ENCODE results near the gene ELANE.

ELANE gene

GRCh38 chr19:879711-880438, 27.8 kb downstream of the ELANE start:
- no peak for DNase-seq (ENCODE audit: low spot score)
- no peaks in the 10 kb centered on the region for H3K27me3 ChIP-seq (ENCODE audit: insufficient read depth, poor library complexity, severe bottlenecking)
- H3K27ac ChIP-seq (ENCODE audit: poor library complexity, severe bottlenecking) = no peak overlapping the region
- H3K4me3 ChIP-seq (ENCODE audit: severe bottlenecking) = no peak overlapping the region
- no peak for ATAC-seq (ENCODE audit: low read depth)
- H3K4me1 ChIP-seq (ENCODE audit: insufficient read depth, poor library complexity, severe bottlenecking) = no peaks in the 10 kb centered on the region
- H3K36me3 ChIP-seq (ENCODE audit: low read depth) = peaks cover 27% of the 10 kb centered on the region
- TF ChIP-seq, protein P1, sequence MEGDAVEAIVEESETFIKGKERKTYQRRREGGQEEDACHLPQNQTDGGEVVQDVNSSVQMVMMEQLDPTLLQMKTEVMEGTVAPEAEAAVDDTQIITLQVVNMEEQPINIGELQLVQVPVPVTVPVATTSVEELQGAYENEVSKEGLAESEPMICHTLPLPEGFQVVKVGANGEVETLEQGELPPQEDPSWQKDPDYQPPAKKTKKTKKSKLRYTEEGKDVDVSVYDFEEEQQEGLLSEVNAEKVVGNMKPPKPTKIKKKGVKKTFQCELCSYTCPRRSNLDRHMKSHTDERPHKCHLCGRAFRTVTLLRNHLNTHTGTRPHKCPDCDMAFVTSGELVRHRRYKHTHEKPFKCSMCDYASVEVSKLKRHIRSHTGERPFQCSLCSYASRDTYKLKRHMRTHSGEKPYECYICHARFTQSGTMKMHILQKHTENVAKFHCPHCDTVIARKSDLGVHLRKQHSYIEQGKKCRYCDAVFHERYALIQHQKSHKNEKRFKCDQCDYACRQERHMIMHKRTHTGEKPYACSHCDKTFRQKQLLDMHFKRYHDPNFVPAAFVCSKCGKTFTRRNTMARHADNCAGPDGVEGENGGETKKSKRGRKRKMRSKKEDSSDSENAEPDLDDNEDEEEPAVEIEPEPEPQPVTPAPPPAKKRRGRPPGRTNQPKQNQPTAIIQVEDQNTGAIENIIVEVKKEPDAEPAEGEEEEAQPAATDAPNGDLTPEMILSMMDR (IDR thresholded peaks at IDR 0.05; ENCODE audit: poor library complexity, severe bottlenecking) = no peak
- H3K9me3 ChIP-seq (ENCODE audit: severe bottlenecking) = no peaks in the 10 kb centered on the region

DNA sequence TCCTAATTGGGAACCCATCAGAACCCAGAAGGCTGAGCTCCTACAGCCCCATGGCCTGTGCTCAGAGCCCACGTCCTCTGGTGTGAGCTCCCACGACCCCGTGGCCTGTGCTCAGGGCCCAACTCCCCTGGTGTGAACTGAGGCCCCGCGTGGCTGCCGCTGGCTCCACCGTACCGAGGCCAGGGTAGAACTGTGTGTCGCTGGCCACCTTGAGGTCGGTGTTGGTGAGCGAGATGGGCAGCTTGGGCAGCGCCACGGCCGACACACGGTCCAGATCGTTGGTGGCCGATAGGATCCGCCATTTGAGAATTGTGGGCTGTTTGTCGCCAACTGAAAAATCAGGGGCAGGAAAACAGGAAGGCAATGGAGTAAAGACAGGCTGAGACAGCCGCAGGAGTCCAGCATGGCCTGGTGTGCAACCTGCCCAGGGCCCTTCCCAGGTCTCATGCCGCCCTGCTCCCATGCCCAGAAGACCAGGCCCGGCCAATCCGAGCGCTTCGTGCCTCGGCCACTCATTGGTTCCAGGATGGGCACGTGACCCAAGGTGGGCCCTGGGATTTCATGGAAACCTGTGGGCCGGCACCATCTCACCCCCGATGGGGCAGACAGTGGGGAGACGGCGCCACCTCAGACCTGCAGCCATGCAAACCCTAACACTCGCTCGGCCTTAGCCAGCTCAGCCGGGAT, 29.4 kb downstream of the ELANE start:
- no peaks in the 10 kb centered on the region for H3K9me3 ChIP-seq (ENCODE audit: severe bottlenecking)
- no peak overlapping the region for H3K4me3 ChIP-seq (ENCODE audit: severe bottlenecking)
- TF ChIP-seq, protein P1 (IDR thresholded peaks at IDR 0.05; ENCODE audit: poor library complexity, severe bottlenecking) = no peak
- ATAC-seq (ENCODE audit: low read depth) (no peak), DNase-seq (ENCODE audit: low spot score) (no peak)
- H3K36me3 ChIP-seq (ENCODE audit: low read depth) = peaks cover 29% of the 10 kb centered on the region
- no peaks in the 10 kb centered on the region for H3K27me3 ChIP-seq (ENCODE audit: insufficient read depth, poor library complexity, severe bottlenecking)
- H3K27ac ChIP-seq (ENCODE audit: poor library complexity, severe bottlenecking) = no peak overlapping the region
- H3K4me1 ChIP-seq (ENCODE audit: insufficient read depth, poor library complexity, severe bottlenecking) = no peaks in the 10 kb centered on the region

- DNase-seq (ENCODE audit: low spot score) = no peak
- ATAC-seq (ENCODE audit: low read depth) = no peak
- TF ChIP-seq, protein P1 (IDR thresholded peaks at IDR 0.05; ENCODE audit: poor library complexity, severe bottlenecking) = no peak
- Histone ChIP-seq H3K27ac (ENCODE audit: poor library complexity, severe bottlenecking) (no peak overlapping the region), H3K36me3 (ENCODE audit: low read depth) (peaks cover 33% of the 10 kb centered on the region), H3K4me3 (ENCODE audit: severe bottlenecking) (no peak overlapping the region), H3K27me3 (ENCODE audit: insufficient read depth, poor library complexity, severe bottlenecking) (no peaks in the 10 kb centered on the region), H3K4me1 (ENCODE audit: insufficient read depth, poor library complexity, severe bottlenecking) (no peaks in the 10 kb centered on the region), H3K9me3 (ENCODE audit: severe bottlenecking) (no peaks in the 10 kb centered on the region)
Observed at GRCh38 chr19:882871-883497, 30.9 kb downstream of the ELANE start.

DNA sequence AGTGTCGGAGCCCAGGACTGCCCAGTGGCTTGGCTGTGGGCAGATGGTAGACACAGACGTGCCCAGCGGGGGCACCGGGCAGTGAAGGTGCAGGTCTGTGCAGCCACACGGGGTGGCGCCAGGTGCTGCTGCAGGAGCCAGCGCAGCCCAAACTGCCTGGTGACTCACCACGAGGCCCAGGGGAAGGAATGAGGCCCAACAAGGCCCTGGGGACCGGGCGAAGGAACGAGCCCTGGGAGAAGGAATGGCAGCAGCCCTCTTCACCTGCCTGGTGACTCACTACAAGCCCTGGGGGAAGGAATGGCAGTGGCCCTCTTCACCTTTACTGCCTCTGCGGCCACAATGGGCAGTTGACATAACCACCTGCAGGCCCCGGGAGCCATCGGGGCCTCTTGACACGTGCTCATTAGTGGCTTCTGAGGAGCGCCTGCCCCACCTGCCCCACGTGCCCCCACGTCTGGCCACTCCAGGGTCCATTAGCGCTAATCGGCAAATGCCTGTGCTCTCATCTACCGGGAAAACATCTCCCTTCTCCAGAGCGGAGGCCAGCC, 31.6 kb downstream of the ELANE start:
- H3K4me3 ChIP-seq (ENCODE audit: severe bottlenecking) = no peak overlapping the region
- no peak overlapping the region for H3K27ac ChIP-seq (ENCODE audit: poor library complexity, severe bottlenecking)
- DNase-seq (ENCODE audit: low spot score) (no peak), ATAC-seq (ENCODE audit: low read depth) (peak; percentile 82)
- TF ChIP-seq, protein P1 (IDR thresholded peaks at IDR 0.05; ENCODE audit: poor library complexity, severe bottlenecking) = peak; percentile 29
- peaks cover 33% of the 10 kb centered on the region for H3K36me3 ChIP-seq (ENCODE audit: low read depth)
- no peaks in the 10 kb centered on the region for H3K9me3 ChIP-seq (ENCODE audit: severe bottlenecking)
- no peaks in the 10 kb centered on the region for H3K4me1 ChIP-seq (ENCODE audit: insufficient read depth, poor library complexity, severe bottlenecking)
- H3K27me3 ChIP-seq (ENCODE audit: insufficient read depth, poor library complexity, severe bottlenecking) = no peaks in the 10 kb centered on the region
